MM.1S (cell line): Measurements from ENCODE around the gene IER3IP1.

Experiments
- DNase-seq: peaks from one replicate; pipeline ENCODE4 v3.0.0-alpha.2; 2015
- H2AFZ ChIP-seq: fragments of 300-600 bp; sonication (generic); 2 replicates; pipeline ENCODE4 v1.6.0; 2016; ENCODE audit warnings: antibody characterized with exemption, low read length
- H3F3A ChIP-seq: fragments of 300-600 bp; sonication (generic); 2 replicates; pipeline ENCODE4 v1.6.1; 2016; ENCODE audit warnings: mild to moderate bottlenecking, antibody characterized with exemption, low read length, moderate library complexity, mixed read lengths; ENCODE audit not compliant: insufficient read depth
- H3K27ac ChIP-seq: fragments of 300-600 bp; sonication (generic); 2 replicates; pipeline ENCODE4 v1.5.1; 2016; ENCODE audit warnings: mild to moderate bottlenecking, low read length
- H3K27me3 ChIP-seq: fragments of 300-600 bp; sonication (generic); replicated peaks from 2 replicates; pipeline ENCODE4 v1.6.0; 2016; ENCODE audit warnings: low read length; ENCODE audit not compliant: insufficient read depth
- H3K36me3 ChIP-seq: fragments of 300-600 bp; sonication (generic); replicated peaks from 2 replicates; pipeline ENCODE4 v1.6.1; 2016; ENCODE audit warnings: mild to moderate bottlenecking, low read length, mixed read lengths; ENCODE audit not compliant: insufficient read depth
- H3K4me1 ChIP-seq: fragments of 300-600 bp; sonication (generic); 2 replicates; pipeline ENCODE4 v1.6.1; 2016; ENCODE audit warnings: low read length, mixed read lengths
- H3K4me2 ChIP-seq: fragments of 300-600 bp; sonication (generic); 2 replicates; pipeline ENCODE4 v1.6.0; 2016; ENCODE audit warnings: low read depth, low read length
- H3K4me3 ChIP-seq: fragments of 300-600 bp; sonication (generic); 2 replicates; pipeline ENCODE4 v1.5.1; 2016; ENCODE audit warnings: low read length, mixed read lengths
- H3K79me2 ChIP-seq: fragments of 300-600 bp; sonication (generic); 2 replicates; pipeline ENCODE4 v1.6.1; 2016; ENCODE audit warnings: mixed run types, low read length, mixed read lengths
- H3K9ac ChIP-seq: fragments of 300-600 bp; sonication (generic); 2 replicates; pipeline ENCODE4 v1.6.1; 2016; ENCODE audit warnings: low read length, mixed read lengths
- H3K9me2 ChIP-seq: fragments of 300-600 bp; sonication (generic); replicated peaks from 2 replicates; pipeline ENCODE4 v1.6.1; 2016; ENCODE audit warnings: mild to moderate bottlenecking, low read length, mixed read lengths; ENCODE audit not compliant: insufficient read depth
- H3K9me3 ChIP-seq: fragments of 300-600 bp; sonication (generic); replicated peaks from 2 replicates; pipeline ENCODE4 v1.6.1; 2016; ENCODE audit warnings: mild to moderate bottlenecking, low read length, mixed read lengths; ENCODE audit not compliant: insufficient read depth
- H4K20me1 ChIP-seq: fragments of 300-600 bp; sonication (generic); 2 replicates; pipeline ENCODE4 v1.6.1; 2016; ENCODE audit warnings: mild to moderate bottlenecking, low read length, moderate library complexity, mixed read lengths; ENCODE audit not compliant: insufficient read depth
- CTCF ChIP-seq: fragments of 300-600 bp; sonication (generic); IDR thresholded peaks from 2 replicates; pipeline ENCODE4 v1.5.1; 2016; ENCODE audit warnings: antibody characterized with exemption, low read length, mixed read lengths
- EZH2 ChIP-seq: fragments of 300-600 bp; sonication (generic); optimal IDR thresholded peaks from 2 replicates; pipeline ENCODE3; 2017; ENCODE audit warnings: low read depth, mild to moderate bottlenecking, antibody characterized with exemption, low read length, mixed read lengths
- EZH2phosphoT487 ChIP-seq: fragments of 300-600 bp; sonication (generic); IDR thresholded peaks from 2 replicates; pipeline ENCODE4 v1.6.1; 2018; ENCODE audit warnings: antibody characterized with exemption, low read length

Gene IER3IP1

GRCh38 chr18:47151439-47151838, 24.7 kb downstream of the IER3IP1 start:
- peak overlapping the region; percentile 99 for H2AFZ ChIP-seq
- H3K9ac ChIP-seq, result peak overlapping the region; percentile 81; the same call in 1 of the 2 replicates
- no peaks in the 10 kb centered on the region for H4K20me1 ChIP-seq
- H3K4me3 ChIP-seq, result peak overlapping the region; percentile 95
- H3K9me3 ChIP-seq, result no peaks in the 10 kb centered on the region
- TF ChIP-seq EZH2phosphoT487 (no peak), CTCF (no peak), EZH2 (no peak)
- H3K4me2 ChIP-seq, result peak overlapping the region; percentile 96
- H3K4me1 ChIP-seq, result 0 out of 2 replicates have a peak, but pooled peaks cover 4% of the 10 kb centered on the region
- no peaks in the 10 kb centered on the region for H3F3A ChIP-seq
- H3K27me3 ChIP-seq, result no peaks in the 10 kb centered on the region
- no peaks in the 10 kb centered on the region for H3K9me2 ChIP-seq
- peaks cover 34% of the 10 kb centered on the region for H3K79me2 ChIP-seq
- no peaks in the 10 kb centered on the region; the same call in 1 of the 2 replicates for H3K36me3 ChIP-seq
- no peak for DNase-seq
- H3K27ac ChIP-seq, result peak overlapping the region; percentile 65; the same call in 1 of the 2 replicates

- TF ChIP-seq EZH2phosphoT487, result no peak
- TF ChIP-seq EZH2, result no peak
- no peak for TF ChIP-seq CTCF
- Histone ChIP-seq H2AFZ (peak overlapping the region; percentile 99), H3K79me2 (peaks cover 39% of the 10 kb centered on the region), H3K9me3 (no peaks in the 10 kb centered on the region), H3K4me1 (0 out of 2 replicates have a peak, but pooled peaks cover 4% of the 10 kb centered on the region), H3F3A (no peaks in the 10 kb centered on the region), H3K9me2 (no peaks in the 10 kb centered on the region), H3K4me3 (peak overlapping the region; percentile 95), H3K27ac (peak overlapping the region; percentile 65; the same call in 1 of the 2 replicates), H3K4me2 (peak overlapping the region; percentile 96), H3K9ac (peak overlapping the region; percentile 81), H4K20me1 (no peaks in the 10 kb centered on the region), H3K36me3 (no peaks in the 10 kb centered on the region; the same call in 1 of the 2 replicates), H3K27me3 (no peaks in the 10 kb centered on the region)
- DNase-seq, result peak; percentile 20
Measured at GRCh38 chr18:47150824-47151366, 25.3 kb downstream of the IER3IP1 start.

- peak within 1 kb of the TSS; percentile 99 for H2AFZ ChIP-seq
- TF ChIP-seq CTCF (no peak), EZH2phosphoT487 (no peak), EZH2 (no peak)
Measured at GRCh38 chr18:47150029-47150823, 25.9 kb downstream of the IER3IP1 start, which contains the start of gene HDHD2. Gene HDHD2 (minus strand): TSS chr18:47150500. CDS start chr18:47136439, 14,061 bp downstream.

More at GRCh38 chr18:47150029-47150823, 25.9 kb downstream of the IER3IP1 start, which contains the start of gene HDHD2:
- peak within 1 kb of the TSS; percentile 96 for H3K4me2 ChIP-seq
- H3K4me1 ChIP-seq, result 0 out of 2 replicates have a peak, but pooled peaks cover 4% of the 10 kb centered on the region
- peaks cover 45% of the 10 kb centered on the region for H3K79me2 ChIP-seq
- peak within 1 kb of the TSS; percentile 65; the same call in 1 of the 2 replicates for H3K27ac ChIP-seq
- no peaks in the 10 kb centered on the region for H3K9me3 ChIP-seq
- H3K36me3 ChIP-seq, result no peaks in the 10 kb centered on the region; the same call in 1 of the 2 replicates
- H3K27me3 ChIP-seq, result no peaks in the 10 kb centered on the region
- no peaks in the 10 kb centered on the region for H3F3A ChIP-seq
- peak within 1 kb of the TSS; percentile 95 for H3K4me3 ChIP-seq
- peak within 1 kb of the TSS; percentile 81 for H3K9ac ChIP-seq
- DNase-seq, result peak; percentile 80
- no peaks in the 10 kb centered on the region for H3K9me2 ChIP-seq
- H4K20me1 ChIP-seq, result no peaks in the 10 kb centered on the region
